Left ventricle myocardium superior (tissue), 1 donor: ENCODE measurements around the gene PLPP4. TPM values are rescaled to one million over a fixed set of nuclear protein-coding genes. Genes with fewer than 3 reads are reported as not detected.

ENCODE experiments used
- ATAC-seq: fragments of 200-7000 bp; cut with Tn5 transposase; one replicate; pipeline ENCODE4 v1.9.1; 2020; ENCODE audit warnings: mild to moderate bottlenecking, moderate library complexity
- DNase-seq: peaks from one replicate; pipeline ENCODE4 v3.0.0-alpha.2; 2020
- intact Hi-C: fragments of 100-400 bp; cut with micrococcal nuclease; formaldehyde crosslinking; loops from one replicate; pipeline ENCODE4 v1.11.0; 2022
- long read RNA-seq: library from polyadenylated mRNA; unstranded; transcript quantifications from one replicate; pipeline ENCODE4 v2.0.0, GENCODE V29; 2021
- total RNA-seq: library from RNA; stranded (reverse); fragmentation: NEBNext Ultra II Directional; extraction: Animal tissue kit (Norgen Biotek cat#: 25700); gene quantifications from one replicate; pipeline ENCODE4 v1.2.1, GENCODE V29; 2021
- donor health status: DM: no; HTN: yes; CAD: no; lungs with severe emphysema.

The PLPP4 gene
- total RNA-seq, result not detected
- long read RNA-seq, result 0 reads

- DNase-seq, result peak; percentile 39
- ATAC-seq, result peak; percentile 58
- intact Hi-C loops, result no loop called here
These were observed at the start of gene PLPP4 for GRCh38 chr10:120456626-120457430. Gene PLPP4, plus strand, starts transcription at chr10:120457227. Its CDS starts 79 bp downstream, at chr10:120457306.

DNA sequence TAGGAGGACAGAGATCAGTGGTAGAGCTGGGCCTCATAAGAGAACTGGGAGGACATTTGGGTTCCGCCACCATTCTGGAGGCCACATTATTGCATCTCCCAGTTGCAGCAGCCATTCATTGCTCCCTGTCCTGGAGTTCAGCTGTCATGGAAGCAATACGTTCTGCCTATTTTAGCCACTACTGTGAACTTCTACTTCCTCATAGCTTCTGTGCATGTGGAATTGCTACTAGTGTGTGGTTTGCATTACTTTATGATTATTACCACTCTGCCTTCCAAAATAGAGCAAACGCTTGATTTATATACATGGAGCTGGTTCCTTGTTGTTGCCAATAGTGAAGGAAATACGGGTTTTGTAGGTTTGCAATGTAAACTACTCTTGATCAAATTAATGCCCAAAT, 47.2 kb upstream of the PLPP4 start:
- ATAC-seq (no peak), DNase-seq (no peak)
- intact Hi-C loops, result no loop called here

GRCh38 chr10:120414946-120415345, 42.1 kb upstream of the PLPP4 start:
- no peak for DNase-seq

DNA sequence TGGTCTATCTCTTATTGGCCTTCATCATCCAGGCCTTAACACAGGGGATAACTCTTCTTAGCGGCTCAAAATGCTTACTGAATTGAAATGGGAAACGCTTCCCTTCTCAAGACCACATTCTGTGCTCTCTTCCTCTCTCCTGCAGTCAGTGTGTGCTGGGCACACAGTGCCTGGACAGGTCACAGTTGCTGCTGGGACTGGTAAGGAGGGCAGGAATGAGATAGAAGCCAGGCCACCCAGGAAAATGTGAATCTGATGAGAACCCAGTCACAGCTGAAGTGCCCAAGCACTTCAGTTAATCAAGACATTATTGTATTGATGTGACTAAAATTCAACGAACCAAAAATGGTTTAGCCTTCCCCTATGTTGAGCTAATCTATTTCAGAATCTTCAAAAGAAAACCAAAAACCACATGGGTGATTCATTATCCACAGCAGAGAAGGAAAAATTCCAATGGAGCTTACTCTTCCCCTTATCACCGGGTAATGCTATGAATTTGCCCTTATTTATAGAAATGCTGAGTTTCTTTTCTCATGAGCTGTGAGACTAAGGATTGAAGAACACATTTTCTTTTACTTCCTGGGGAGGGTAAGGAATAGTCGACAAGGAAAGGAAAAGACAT, 41.2 kb upstream of the PLPP4 start:
- no peak for ATAC-seq
- intact Hi-C loops, result no loop called here

More at GRCh38 chr10:120414946-120415345, 42.1 kb upstream of the PLPP4 start:
- no peak for ATAC-seq
- intact Hi-C loops, result no loop called here

GRCh38 chr10:120420421-120420820, 36.6 kb upstream of the PLPP4 start:
- ATAC-seq (no peak), DNase-seq (no peak)
- intact Hi-C loops, result no loop called here

More for the DNA sequence above, 41.2 kb upstream of the PLPP4 start:
- no peak for DNase-seq

- DNase-seq (no peak), ATAC-seq (no peak)
- intact Hi-C loops, result no loop called here
These were observed 35.8 kb upstream of the PLPP4 start for GRCh38 chr10:120421250-120421649.

DNA sequence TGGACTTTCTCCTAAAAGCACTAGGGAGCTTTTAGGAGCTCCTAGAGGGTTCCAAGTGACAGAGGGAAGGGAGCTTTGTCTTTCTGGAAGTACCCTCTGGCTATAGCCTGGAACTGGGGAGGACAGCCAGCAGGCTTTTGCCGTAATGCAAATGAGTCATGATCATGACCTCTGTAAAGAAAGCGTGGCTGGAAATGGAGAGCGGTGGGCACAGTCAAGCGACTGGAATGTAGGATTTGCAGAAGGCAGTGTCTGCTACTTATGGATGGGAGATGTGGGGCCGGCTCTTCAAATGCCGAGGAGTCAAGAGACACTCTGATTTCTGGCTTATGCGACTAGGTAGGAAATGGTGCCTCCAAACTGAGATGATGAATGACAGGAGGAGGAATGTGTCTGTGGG, 34.6 kb upstream of the PLPP4 start:
- ATAC-seq, result no peak
- DNase-seq, result no peak
- intact Hi-C loops, result no loop called here

GRCh38 chr10:120423431-120424197, 33.4 kb upstream of the PLPP4 start:
- DNase-seq (peak; percentile 27), ATAC-seq (no peak)
- intact Hi-C loops, result no loop called here

DNA sequence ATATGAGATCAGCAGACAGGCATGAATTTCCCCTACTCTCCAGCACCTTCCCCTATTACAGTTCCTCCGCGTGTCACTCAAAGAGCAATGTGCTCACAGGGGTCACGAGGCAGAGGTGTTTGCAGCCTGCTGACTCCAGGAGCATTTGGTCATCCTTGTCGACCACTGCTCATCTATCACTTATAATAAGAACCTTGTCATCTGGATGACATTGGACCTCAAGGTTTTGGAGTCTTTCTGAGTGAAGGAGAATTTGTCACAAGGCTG, 32.9 kb upstream of the PLPP4 start:
- intact Hi-C loops, result no loop called here
- ATAC-seq (no peak), DNase-seq (no peak)

DNA sequence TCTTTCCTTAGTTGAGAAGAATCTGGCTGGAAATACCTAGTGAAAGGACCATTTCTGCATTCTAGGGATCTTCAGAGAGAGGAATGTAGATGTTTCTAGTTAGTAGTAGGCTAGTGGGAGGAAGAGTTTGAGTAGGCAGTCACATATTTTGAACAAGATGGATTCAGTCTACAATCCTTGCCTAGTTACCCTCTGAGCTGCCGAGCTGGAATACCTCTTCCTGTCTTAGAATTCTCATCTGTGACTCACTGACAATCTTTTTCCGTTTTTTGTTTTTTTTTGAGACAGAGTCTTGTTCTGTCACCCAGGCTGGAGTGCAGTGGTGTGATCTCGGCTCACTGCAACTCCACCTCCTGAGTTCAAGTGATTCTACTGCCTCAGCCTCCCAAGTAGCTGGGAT, 30.7 kb upstream of the PLPP4 start:
- ATAC-seq (no peak), DNase-seq (no peak)
- intact Hi-C loops, result no loop called here

DNA sequence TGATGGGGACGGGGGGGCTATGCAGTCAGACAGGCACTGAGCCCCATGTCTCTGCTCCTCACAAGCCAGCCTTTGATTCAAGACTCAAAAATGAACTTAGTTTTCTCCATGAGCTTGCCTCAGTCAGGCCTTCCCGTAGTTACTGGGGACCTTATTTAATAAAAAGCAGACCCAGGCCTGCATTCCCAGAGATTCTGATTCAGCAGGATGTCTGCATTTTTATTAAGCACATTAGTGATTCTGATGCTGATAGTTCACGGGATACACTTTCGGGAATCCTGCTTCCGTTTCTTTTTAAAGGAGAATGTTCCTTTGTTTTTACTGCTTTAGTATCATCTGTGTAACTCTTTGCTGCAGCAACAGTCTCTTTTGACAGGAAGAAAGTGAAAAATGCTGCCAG, 28.3 kb upstream of the PLPP4 start:
- ATAC-seq (no peak), DNase-seq (no peak)
- intact Hi-C loops, result no loop called here

GRCh38 chr10:120429395-120429794, 27.6 kb upstream of the PLPP4 start:
- intact Hi-C loops, result no loop called here
- no peak for DNase-seq
- no peak for ATAC-seq

DNA sequence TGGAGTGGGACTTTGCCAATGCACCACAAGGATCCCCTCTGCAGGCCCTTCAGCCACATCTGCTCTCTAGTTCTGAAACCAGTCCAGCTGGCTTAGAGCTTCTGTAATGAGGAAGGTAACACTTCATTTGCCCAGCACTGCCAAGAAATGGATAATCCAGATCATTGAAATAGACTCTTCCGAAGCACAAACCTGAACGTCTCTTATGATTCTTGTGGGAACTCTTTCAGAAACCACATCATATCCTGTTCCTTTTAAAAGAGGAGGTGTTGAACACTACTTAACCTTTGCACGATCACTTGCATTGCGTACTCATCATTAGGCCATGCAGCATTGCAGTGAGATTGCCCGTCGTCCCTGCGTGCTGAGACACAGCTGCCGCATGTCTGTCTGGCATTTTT, 25.8 kb upstream of the PLPP4 start:
- no peak for DNase-seq
- intact Hi-C loops, result no loop called here
- ATAC-seq, result no peak

DNA sequence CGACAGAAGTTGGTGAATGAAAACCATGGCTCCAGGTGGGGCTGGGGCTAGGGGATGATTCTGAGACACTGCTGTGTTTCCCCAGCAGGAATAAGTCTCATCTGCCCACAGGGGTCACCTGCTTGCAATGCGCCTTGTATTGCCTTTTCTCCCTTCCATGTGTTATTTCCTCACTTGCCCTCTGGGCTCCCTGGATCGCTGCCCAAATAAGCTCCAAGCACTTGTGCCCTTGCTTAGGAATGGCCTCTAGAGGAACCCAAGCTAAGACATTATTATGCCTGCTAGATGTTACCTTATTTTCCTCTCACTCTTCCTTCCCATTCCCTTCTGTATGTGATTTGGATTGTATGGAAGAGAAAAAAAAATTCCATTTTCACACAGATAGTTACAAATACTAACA, 24.8 kb upstream of the PLPP4 start:
- intact Hi-C loops, result no loop called here
- DNase-seq (no peak), ATAC-seq (no peak)

GRCh38 chr10:120433141-120433540, 23.9 kb upstream of the PLPP4 start:
- intact Hi-C loops, result no loop called here
- no peak for DNase-seq
- no peak for ATAC-seq

- DNase-seq (no peak), ATAC-seq (no peak)
- intact Hi-C loops, result no loop called here
These were observed 20.5 kb upstream of the PLPP4 start for GRCh38 chr10:120436439-120437112.

- ATAC-seq (no peak), DNase-seq (no peak)
- intact Hi-C loops, result no loop called here
These were observed 19.5 kb upstream of the PLPP4 start for GRCh38 chr10:120437541-120437940.

DNA sequence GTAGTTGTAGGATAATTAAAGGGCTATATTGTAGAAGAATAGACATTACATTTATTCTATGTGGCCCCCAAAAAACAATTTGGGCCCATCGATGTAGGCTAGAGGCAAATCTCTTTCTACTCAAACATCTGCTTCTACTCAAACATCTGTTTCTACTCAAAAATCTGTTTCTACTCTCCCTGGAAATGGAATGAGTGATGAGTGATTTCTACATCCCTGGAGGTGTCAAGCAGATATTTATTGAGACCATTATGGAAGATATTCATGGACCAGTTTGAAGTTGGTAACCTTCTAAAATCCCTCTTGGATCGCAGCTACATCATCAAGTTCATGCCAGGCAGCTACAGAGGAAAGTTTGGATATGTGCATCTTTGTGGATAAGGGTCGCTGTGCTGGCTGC, 5.1 kb upstream of the PLPP4 start:
- ATAC-seq (no peak), DNase-seq (no peak)
- intact Hi-C loops, result no loop called here

- intact Hi-C loops, result no loop called here
- DNase-seq (no peak), ATAC-seq (no peak)
These were observed 3.7 kb upstream of the PLPP4 start for GRCh38 chr10:120453319-120453718.

- no peak for DNase-seq
- no peak for ATAC-seq
- intact Hi-C loops, result no loop called here
These were observed 3.1 kb upstream of the PLPP4 start for GRCh38 chr10:120453886-120454285.
